ENCODE data around the gene OSM.

OSM gene

DNA sequence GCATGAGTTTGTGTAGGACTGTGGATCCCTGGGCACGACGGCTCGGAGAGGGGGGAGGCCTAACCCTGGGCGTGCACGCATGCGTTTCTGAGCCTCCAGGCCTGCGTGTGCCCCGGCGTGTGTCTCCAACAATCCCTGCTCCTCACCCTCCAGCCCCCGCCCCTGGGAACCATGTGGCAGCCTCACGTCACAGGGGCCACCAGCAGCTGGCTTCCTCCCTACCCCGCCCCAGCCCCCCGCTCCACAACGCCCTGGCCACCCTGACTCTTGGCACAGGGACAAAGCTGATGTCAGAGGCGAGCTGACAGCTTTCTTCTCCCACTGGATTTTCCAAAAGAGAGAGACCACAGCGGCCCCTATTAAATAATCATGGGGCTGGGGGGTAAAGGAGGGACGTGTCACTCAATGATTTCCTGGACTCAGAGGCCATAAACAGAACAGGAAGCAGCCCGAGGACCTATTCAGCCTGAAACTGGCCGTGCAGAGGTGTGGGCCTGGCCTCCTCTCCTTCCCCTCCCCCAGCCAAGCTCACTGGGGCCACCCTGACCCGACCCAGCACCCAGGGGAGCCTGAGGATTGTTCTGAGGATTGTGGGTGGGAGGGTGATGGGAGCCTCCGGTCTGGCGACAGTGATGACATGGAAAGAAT is 13.3 kb downstream of the OSM start (continued):
- TF ChIP-seq, protein P1, sequence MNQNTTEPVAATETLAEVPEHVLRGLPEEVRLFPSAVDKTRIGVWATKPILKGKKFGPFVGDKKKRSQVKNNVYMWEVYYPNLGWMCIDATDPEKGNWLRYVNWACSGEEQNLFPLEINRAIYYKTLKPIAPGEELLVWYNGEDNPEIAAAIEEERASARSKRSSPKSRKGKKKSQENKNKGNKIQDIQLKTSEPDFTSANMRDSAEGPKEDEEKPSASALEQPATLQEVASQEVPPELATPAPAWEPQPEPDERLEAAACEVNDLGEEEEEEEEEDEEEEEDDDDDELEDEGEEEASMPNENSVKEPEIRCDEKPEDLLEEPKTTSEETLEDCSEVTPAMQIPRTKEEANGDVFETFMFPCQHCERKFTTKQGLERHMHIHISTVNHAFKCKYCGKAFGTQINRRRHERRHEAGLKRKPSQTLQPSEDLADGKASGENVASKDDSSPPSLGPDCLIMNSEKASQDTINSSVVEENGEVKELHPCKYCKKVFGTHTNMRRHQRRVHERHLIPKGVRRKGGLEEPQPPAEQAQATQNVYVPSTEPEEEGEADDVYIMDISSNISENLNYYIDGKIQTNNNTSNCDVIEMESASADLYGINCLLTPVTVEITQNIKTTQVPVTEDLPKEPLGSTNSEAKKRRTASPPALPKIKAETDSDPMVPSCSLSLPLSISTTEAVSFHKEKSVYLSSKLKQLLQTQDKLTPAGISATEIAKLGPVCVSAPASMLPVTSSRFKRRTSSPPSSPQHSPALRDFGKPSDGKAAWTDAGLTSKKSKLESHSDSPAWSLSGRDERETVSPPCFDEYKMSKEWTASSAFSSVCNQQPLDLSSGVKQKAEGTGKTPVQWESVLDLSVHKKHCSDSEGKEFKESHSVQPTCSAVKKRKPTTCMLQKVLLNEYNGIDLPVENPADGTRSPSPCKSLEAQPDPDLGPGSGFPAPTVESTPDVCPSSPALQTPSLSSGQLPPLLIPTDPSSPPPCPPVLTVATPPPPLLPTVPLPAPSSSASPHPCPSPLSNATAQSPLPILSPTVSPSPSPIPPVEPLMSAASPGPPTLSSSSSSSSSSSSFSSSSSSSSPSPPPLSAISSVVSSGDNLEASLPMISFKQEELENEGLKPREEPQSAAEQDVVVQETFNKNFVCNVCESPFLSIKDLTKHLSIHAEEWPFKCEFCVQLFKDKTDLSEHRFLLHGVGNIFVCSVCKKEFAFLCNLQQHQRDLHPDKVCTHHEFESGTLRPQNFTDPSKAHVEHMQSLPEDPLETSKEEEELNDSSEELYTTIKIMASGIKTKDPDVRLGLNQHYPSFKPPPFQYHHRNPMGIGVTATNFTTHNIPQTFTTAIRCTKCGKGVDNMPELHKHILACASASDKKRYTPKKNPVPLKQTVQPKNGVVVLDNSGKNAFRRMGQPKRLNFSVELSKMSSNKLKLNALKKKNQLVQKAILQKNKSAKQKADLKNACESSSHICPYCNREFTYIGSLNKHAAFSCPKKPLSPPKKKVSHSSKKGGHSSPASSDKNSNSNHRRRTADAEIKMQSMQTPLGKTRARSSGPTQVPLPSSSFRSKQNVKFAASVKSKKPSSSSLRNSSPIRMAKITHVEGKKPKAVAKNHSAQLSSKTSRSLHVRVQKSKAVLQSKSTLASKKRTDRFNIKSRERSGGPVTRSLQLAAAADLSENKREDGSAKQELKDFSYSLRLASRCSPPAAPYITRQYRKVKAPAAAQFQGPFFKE (tag by site-specific recombination; IDR thresholded peaks at IDR 0.05; ENCODE audit: borderline replicate concordance) = 0 out of 2 replicates have a peak, but pooled peaks have one; percentile 5
- TF ChIP-seq ZNF302 (tag by site-specific recombination; IDR thresholded peaks at IDR 0.05; ENCODE audit: low read depth) (no peak), ZNF112 (tag by site-specific recombination; IDR thresholded peaks at IDR 0.05) (no peak), PRDM1 (tag by site-specific recombination; IDR thresholded peaks at IDR 0.05) (no peak), ZNF10 (tag by site-specific recombination; IDR thresholded peaks at IDR 0.05) (no peak), ZNF707 (tag by site-specific recombination; IDR thresholded peaks at IDR 0.05) (no peak), ZSCAN30 (tag by site-specific recombination; IDR thresholded peaks at IDR 0.05) (no peak), ZNF837 (tag by site-specific recombination; IDR thresholded peaks at IDR 0.05) (no peak), ZNF843 (tag by site-specific recombination; IDR thresholded peaks at IDR 0.05) (no peak), ZNF623 (tag by site-specific recombination; IDR thresholded peaks at IDR 0.05) (no peak), ZNF670 (tag by site-specific recombination; IDR thresholded peaks at IDR 0.05; ENCODE audit: low read depth) (no peak), ZNF585B (tag by site-specific recombination; IDR thresholded peaks at IDR 0.05) (no peak), ZXDB (tag by site-specific recombination; IDR thresholded peaks at IDR 0.05) (no peak), ZNF366 (tag by site-specific recombination; conservative IDR thresholded peaks at IDR 0.05) (0 out of 2 replicates have a peak, but pooled peaks have one; percentile 40), ZNF548 (tag by site-specific recombination; IDR thresholded peaks at IDR 0.05) (no peak), ZNF426 (tag by site-specific recombination; IDR thresholded peaks at IDR 0.05) (no peak), ZNF292 (tag by site-specific recombination; IDR thresholded peaks at IDR 0.05; ENCODE audit: borderline replicate concordance, low read depth) (no peak)
- TF ChIP-seq, protein P2, sequence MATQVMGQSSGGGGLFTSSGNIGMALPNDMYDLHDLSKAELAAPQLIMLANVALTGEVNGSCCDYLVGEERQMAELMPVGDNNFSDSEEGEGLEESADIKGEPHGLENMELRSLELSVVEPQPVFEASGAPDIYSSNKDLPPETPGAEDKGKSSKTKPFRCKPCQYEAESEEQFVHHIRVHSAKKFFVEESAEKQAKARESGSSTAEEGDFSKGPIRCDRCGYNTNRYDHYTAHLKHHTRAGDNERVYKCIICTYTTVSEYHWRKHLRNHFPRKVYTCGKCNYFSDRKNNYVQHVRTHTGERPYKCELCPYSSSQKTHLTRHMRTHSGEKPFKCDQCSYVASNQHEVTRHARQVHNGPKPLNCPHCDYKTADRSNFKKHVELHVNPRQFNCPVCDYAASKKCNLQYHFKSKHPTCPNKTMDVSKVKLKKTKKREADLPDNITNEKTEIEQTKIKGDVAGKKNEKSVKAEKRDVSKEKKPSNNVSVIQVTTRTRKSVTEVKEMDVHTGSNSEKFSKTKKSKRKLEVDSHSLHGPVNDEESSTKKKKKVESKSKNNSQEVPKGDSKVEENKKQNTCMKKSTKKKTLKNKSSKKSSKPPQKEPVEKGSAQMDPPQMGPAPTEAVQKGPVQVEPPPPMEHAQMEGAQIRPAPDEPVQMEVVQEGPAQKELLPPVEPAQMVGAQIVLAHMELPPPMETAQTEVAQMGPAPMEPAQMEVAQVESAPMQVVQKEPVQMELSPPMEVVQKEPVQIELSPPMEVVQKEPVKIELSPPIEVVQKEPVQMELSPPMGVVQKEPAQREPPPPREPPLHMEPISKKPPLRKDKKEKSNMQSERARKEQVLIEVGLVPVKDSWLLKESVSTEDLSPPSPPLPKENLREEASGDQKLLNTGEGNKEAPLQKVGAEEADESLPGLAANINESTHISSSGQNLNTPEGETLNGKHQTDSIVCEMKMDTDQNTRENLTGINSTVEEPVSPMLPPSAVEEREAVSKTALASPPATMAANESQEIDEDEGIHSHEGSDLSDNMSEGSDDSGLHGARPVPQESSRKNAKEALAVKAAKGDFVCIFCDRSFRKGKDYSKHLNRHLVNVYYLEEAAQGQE (tag by site-specific recombination; IDR thresholded peaks at IDR 0.05) = no peak
- TF ChIP-seq, protein P3, sequence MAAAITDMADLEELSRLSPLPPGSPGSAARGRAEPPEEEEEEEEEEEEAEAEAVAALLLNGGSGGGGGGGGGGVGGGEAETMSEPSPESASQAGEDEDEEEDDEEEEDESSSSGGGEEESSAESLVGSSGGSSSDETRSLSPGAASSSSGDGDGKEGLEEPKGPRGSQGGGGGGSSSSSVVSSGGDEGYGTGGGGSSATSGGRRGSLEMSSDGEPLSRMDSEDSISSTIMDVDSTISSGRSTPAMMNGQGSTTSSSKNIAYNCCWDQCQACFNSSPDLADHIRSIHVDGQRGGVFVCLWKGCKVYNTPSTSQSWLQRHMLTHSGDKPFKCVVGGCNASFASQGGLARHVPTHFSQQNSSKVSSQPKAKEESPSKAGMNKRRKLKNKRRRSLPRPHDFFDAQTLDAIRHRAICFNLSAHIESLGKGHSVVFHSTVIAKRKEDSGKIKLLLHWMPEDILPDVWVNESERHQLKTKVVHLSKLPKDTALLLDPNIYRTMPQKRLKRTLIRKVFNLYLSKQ (tag by site-specific recombination; IDR thresholded peaks at IDR 0.05; ENCODE audit: borderline replicate concordance) = no peak
- TF ChIP-seq, protein P4, sequence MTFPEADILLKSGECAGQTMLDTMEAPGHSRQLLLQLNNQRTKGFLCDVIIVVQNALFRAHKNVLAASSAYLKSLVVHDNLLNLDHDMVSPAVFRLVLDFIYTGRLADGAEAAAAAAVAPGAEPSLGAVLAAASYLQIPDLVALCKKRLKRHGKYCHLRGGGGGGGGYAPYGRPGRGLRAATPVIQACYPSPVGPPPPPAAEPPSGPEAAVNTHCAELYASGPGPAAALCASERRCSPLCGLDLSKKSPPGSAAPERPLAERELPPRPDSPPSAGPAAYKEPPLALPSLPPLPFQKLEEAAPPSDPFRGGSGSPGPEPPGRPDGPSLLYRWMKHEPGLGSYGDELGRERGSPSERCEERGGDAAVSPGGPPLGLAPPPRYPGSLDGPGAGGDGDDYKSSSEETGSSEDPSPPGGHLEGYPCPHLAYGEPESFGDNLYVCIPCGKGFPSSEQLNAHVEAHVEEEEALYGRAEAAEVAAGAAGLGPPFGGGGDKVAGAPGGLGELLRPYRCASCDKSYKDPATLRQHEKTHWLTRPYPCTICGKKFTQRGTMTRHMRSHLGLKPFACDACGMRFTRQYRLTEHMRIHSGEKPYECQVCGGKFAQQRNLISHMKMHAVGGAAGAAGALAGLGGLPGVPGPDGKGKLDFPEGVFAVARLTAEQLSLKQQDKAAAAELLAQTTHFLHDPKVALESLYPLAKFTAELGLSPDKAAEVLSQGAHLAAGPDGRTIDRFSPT (tag by site-specific recombination; IDR thresholded peaks at IDR 0.05) = no peak
- TF ChIP-seq, protein P5, sequence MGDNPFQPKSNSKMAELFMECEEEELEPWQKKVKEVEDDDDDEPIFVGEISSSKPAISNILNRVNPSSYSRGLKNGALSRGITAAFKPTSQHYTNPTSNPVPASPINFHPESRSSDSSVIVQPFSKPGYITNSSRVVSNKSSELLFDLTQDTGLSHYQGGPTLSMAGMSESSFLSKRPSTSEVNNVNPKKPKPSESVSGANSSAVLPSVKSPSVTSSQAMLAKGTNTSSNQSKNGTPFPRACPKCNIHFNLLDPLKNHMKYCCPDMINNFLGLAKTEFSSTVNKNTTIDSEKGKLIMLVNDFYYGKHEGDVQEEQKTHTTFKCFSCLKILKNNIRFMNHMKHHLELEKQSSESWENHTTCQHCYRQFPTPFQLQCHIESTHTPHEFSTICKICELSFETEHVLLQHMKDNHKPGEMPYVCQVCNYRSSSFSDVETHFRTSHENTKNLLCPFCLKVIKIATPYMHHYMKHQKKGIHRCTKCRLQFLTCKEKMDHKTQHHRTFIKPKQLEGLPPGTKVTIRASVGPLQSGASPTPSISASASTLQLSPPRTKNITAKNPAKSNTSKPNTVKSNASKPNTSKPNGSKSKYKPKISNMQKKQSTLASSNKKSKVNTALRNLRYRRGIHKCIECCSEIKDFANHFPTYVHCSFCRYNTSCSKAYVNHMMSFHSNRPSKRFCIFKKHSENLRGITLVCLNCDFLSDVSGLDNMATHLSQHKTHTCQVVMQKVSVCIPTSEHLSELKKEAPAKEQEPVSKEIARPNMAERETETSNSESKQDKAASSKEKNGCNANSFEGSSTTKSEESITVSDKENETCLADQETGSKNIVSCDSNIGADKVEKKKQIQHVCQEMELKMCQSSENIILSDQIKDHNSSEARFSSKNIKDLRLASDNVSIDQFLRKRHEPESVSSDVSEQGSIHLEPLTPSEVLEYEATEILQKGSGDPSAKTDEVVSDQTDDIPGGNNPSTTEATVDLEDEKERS (tag by site-specific recombination; IDR thresholded peaks at IDR 0.05) = no peak
- TF ChIP-seq, protein P6, sequence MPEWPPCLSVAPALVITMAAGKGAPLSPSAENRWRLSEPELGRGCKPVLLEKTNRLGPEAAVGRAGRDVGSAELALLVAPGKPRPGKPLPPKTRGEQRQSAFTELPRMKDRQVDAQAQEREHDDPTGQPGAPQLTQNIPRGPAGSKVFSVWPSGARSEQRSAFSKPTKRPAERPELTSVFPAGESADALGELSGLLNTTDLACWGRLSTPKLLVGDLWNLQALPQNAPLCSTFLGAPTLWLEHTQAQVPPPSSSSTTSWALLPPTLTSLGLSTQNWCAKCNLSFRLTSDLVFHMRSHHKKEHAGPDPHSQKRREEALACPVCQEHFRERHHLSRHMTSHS (tag by site-specific recombination; IDR thresholded peaks at IDR 0.05) = no peak
